Activated naive CD8-positive, alpha-beta T cell treated with anti-CD3 and anti-CD28 coated beads, Interleukin-2, amount 50 U/mL, for 24 hours (primary cell): ENCODE measurements around the gene DHRS3.
A peak's percentile ranks its signal among the peaks of the same experiment; 100 is the strongest.
"Not testable (repeated sequence)": the region's sequence is repeated elsewhere in the genome, so short reads cannot be mapped to it uniquely, and the experiment has no call there.

Experiments
- ATAC-seq: fragments of 150-1000 bp; cut with Tn5 transposase; one replicate; pipeline ENCODE4 v1.10.0; 2021
- DNase-seq: peaks from one replicate; pipeline ENCODE4 v3.0.0; 2021
- H3K27ac Mint-ChIP-seq: one replicate; pipeline ENCODE4 v1.8.0; 2021; ENCODE audit warnings: mild to moderate bottlenecking, mixed read lengths
- H3K27me3 Mint-ChIP-seq: one replicate; pipeline ENCODE4 v1.8.0; 2021; ENCODE audit warnings: mixed read lengths
- H3K36me3 Mint-ChIP-seq: one replicate; pipeline ENCODE4 v1.8.0; 2021; ENCODE audit warnings: low read depth, mixed read lengths
- H3K4me1 Mint-ChIP-seq: one replicate; pipeline ENCODE4 v1.8.0; 2021; ENCODE audit warnings: mixed read lengths
- H3K4me3 Mint-ChIP-seq: one replicate; pipeline ENCODE4 v1.8.0; 2021; ENCODE audit warnings: mild to moderate bottlenecking, moderate library complexity, mixed read lengths
- H3K9me3 Mint-ChIP-seq: one replicate; pipeline ENCODE4 v1.8.0; 2021; ENCODE audit warnings: mixed read lengths

Gene DHRS3

DNA sequence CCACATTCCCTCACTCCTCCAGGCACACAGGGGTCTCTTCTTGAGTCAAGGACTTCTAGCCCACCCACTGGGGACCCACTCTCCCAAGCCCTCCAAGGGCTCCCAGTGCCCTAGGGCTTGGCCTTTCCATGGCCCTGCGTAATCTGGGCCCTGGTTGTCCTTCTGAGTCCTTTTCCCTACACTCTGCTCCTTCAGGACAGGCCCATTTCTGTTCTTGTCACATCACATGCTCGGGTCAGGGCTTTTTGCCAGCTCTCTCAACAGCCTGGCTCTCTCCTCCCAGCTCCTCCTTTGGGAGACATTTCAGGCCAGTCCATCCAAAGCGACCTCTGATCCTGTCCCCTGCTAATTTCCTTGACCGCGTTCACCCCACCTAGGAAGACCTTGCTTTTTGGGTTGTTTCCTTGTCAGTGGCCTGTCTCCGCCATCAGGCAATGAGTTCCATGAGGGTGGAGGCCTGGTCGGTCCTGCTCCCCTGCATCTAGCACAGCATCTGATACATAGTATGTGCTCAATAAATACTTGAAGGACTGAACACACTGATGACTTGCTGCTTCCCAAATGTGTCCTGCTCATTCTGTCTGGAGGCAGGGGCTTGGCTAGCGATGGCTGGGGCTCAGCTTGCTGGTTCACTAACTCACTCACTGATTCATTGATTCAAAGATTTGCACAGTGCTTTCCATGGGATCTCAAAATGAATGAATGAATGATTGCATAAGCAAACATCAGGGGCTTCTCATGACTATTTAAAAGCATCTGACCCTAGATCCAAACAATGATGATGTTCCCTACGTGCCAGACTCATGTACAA, 44.8 kb downstream of the DHRS3 start:
- no peaks in the 10 kb centered on the region for H3K27me3 Mint-ChIP-seq
- no peak for ATAC-seq
- H3K4me1 Mint-ChIP-seq = peaks cover 15% of the 10 kb centered on the region
- no peak overlapping the region for H3K4me3 Mint-ChIP-seq
- no peak for DNase-seq
- no peaks in the 10 kb centered on the region for H3K9me3 Mint-ChIP-seq
- H3K27ac Mint-ChIP-seq = peak overlapping the region; percentile 69
- H3K36me3 Mint-ChIP-seq = peaks cover 58% of the 10 kb centered on the region

DNA sequence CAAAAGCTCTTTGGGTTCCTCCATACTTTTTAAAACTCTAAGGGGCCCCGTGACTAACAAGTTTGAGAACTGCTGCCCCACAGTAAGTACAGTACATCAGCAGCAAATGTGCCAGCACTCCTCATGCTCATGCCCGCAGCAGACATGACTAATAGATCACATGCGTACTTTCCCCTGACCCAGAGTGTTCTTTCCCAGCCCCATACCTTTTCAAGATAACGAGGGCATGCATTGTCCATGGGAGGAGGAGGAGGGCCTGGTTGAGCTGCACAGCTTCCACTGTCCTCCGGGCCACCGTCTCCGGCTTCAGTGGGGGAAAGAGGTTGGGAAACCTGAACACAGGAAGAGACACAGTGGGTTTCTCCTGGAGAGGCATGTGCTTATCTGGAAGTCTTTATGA, 45.5 kb downstream of the DHRS3 start:
- Mint-ChIP-seq H3K27ac (no peak overlapping the region), H3K27me3 (no peaks in the 10 kb centered on the region), H3K4me1 (peaks cover 15% of the 10 kb centered on the region), H3K36me3 (peaks cover 58% of the 10 kb centered on the region), H3K4me3 (no peak overlapping the region), H3K9me3 (no peaks in the 10 kb centered on the region)
- DNase-seq (no peak), ATAC-seq (peak; percentile 67)

- peak overlapping the region; percentile 37 for H3K27ac Mint-ChIP-seq
- no peaks in the 10 kb centered on the region for H3K9me3 Mint-ChIP-seq
- peaks cover 58% of the 10 kb centered on the region for H3K36me3 Mint-ChIP-seq
- no peak overlapping the region for H3K4me3 Mint-ChIP-seq
- H3K4me1 Mint-ChIP-seq = peaks cover 15% of the 10 kb centered on the region
- no peak for DNase-seq
- ATAC-seq = no peak
- H3K27me3 Mint-ChIP-seq = no peaks in the 10 kb centered on the region
Observed at GRCh38 chr1:12570291-12570690, 47.7 kb downstream of the DHRS3 start.

DNA sequence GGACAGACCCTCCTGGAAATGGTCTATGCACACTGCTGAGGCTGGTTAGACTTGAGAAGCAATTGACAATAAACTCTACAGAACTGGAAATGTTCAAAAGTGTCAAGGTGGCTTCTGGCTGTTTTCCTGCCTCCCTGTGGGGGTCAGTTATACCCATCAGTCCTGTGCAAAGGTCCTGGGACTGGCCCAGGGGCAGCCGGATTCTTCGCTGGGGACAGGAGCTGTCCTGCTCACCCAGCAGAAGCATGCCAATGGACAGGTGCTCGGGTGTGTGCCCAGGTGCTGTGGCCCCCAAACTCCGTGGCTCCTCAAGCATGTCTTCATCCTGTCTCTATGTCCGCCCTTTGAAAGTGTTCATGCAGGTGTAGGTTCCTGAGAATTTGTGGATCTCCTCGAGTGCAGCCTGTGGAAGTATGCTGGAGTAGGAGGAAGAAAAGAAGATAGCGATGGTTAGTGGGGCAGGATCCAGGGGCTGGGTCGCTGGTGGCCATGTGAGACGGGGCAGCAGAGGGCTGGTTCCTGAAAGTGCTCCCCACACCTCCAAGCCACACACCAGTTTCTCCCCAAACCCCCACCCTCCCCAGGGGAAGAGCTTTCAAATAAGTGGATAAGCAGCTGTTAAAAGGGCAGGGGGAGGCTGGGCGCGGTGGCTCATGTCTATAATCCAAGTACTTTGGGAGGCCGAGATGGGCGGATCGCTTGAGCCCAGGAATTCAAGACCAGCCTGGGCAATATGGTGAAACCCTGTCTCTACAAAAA, 49.8 kb downstream of the DHRS3 start:
- Mint-ChIP-seq H3K27me3 (no peaks in the 10 kb centered on the region), H3K4me1 (peaks cover 8% of the 10 kb centered on the region), H3K36me3 (peaks cover 53% of the 10 kb centered on the region), H3K4me3 (no peak overlapping the region), H3K9me3 (peaks cover 12% of the 10 kb centered on the region), H3K27ac (no peak overlapping the region)
- ATAC-seq = no peak
- DNase-seq = no peak

GRCh38 chr1:12567288-12567819, 50.7 kb downstream of the DHRS3 start:
- peaks cover 52% of the 10 kb centered on the region for H3K36me3 Mint-ChIP-seq
- H3K4me3 Mint-ChIP-seq = no peak overlapping the region
- no peak for ATAC-seq
- no peaks in the 10 kb centered on the region for H3K27me3 Mint-ChIP-seq
- no peak for DNase-seq
- peaks cover 20% of the 10 kb centered on the region for H3K9me3 Mint-ChIP-seq
- H3K27ac Mint-ChIP-seq = no peak overlapping the region
- peaks cover under 1% of the 10 kb centered on the region for H3K4me1 Mint-ChIP-seq

GRCh38 chr1:12566484-12567287, 51.3 kb downstream of the DHRS3 start:
- H3K27ac Mint-ChIP-seq = no peak overlapping the region
- H3K36me3 Mint-ChIP-seq = peaks cover 50% of the 10 kb centered on the region
- no peak for ATAC-seq
- no peak overlapping the region for H3K4me3 Mint-ChIP-seq
- DNase-seq = no peak
- peaks cover 23% of the 10 kb centered on the region for H3K9me3 Mint-ChIP-seq
- H3K27me3 Mint-ChIP-seq = no peaks in the 10 kb centered on the region
- no peaks in the 10 kb centered on the region for H3K4me1 Mint-ChIP-seq

DNA sequence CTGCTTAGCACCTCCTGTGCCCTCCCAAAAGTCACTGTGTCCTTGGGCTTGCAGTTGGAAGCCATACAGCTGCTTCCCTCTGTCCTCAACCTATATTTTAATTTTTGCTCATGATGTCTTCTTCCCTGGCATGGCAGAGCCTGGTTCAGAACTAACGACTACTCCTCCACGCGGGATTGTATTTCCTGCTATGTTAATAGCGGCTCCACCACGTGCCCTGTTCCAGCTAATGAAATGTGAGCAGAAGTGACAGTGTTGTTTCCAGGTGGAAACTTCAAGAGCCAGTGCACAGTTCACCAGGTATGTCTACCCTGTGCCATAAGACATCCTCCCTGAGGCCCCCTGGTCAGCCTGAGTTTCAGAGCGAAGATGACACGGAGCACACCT, 52.1 kb downstream of the DHRS3 start:
- Mint-ChIP-seq H3K4me1 (no peaks in the 10 kb centered on the region), H3K27me3 (no peaks in the 10 kb centered on the region), H3K9me3 (peaks cover 23% of the 10 kb centered on the region), H3K27ac (no peak overlapping the region), H3K36me3 (peaks cover 47% of the 10 kb centered on the region), H3K4me3 (no peak overlapping the region)
- DNase-seq = no peak
- ATAC-seq = peak; percentile 22

DNA sequence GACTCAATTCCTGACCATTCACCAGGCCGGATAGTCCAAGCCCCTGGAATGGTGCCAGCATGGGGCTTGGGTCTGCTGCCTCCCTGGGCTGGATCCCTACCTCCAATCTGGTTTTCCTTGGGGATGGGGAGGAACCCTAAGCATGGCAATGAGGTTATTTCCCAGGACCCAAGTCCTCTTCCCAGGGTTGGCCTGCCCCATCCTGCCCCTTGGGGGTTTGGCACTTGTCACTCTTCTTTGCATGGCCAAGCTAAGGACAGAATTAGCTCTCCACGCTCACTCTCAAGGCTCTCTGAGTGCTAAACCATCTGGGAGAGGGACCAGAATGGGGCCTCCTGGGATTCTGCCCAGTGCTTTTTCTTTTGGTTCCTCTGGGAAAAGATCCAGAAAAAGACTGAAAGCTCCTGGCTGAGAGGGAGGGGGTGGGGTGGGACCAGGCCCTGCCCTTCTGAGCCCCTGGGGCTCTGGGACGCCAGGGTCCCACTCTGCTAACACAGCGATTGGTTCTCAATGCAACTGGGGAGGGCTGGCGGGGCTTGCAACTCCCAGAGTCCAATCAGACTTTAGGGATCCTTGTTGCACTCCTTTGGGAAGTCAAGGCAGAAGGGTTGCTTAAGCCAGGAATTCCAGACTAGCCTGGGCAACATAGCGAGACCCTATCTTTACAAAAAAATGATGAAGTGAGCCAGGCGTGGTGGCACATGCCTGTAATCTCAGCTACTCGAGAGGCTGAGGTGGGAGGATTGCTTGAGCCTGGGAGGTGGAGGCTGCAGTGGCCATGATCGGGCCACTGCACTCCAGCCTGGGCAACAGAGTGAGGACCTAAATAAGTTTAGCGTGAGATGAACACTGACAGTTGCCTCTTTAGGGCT, 52.7 kb downstream of the DHRS3 start:
- ATAC-seq = no peak
- no peak for DNase-seq
- Mint-ChIP-seq H3K36me3 (peaks cover 46% of the 10 kb centered on the region), H3K4me1 (peaks cover 3% of the 10 kb centered on the region), H3K4me3 (no peak overlapping the region), H3K27ac (no peak overlapping the region), H3K9me3 (peaks cover 23% of the 10 kb centered on the region), H3K27me3 (no peaks in the 10 kb centered on the region)

DNA sequence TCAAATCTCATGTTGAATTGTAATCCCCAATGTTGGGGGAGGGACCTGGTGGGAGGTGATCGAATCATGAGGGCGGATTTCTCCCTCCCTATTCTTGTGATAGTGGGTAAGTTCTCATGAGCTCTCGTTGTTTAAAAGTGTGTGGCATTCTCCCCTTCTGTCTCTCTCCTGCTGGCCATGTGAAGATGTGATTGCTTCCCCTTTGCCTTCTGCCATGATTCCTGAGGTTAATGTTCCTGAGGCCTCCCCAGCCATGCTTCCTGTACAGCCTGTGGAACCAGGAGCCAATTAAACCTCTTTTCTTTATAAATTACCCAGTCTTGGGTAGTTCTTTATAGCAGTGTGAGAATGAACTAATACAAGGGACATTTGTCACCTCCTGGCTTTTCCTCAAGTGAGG, 53.8 kb downstream of the DHRS3 start:
- H3K36me3 Mint-ChIP-seq = peaks cover 40% of the 10 kb centered on the region
- not testable (repeated sequence) for H3K4me3 Mint-ChIP-seq, H3K4me1 Mint-ChIP-seq, H3K27me3 Mint-ChIP-seq, DNase-seq, ATAC-seq, H3K27ac Mint-ChIP-seq
- peaks cover 23% of the 10 kb centered on the region for H3K9me3 Mint-ChIP-seq

DNA sequence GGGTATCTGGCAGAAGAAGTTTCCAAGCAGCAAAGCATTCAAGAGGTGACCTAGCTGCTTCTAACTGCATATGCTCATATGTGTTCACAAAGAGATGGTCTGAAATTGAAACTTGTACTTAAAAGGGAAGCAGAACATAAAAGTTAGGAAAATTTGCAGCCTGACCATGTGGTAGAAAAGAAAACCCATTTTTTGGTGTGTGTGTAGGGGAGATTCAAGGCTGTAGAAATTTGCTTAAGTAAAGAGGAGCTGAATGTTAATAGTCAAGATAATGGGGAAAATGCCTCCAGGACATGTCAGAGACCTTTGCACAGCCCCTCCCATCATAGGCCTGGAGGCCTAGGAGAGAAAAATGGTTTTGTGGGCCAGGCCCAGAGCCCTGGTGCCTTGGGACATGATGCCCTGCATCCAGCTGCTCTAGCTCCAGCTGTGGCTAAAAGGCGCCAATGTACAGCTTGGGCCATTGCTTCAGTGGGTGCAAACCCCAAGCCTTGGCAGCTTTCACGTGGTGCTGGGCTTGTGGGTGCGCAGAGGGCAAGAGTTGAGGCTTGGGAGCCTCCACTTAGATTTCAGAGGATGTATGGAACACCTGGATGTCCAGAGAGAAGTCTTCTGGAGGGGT, 54.9 kb downstream of the DHRS3 start:
- Mint-ChIP-seq H3K27ac (no peak overlapping the region), H3K4me1 (peaks cover 3% of the 10 kb centered on the region), H3K27me3 (no peaks in the 10 kb centered on the region), H3K36me3 (peaks cover 38% of the 10 kb centered on the region), H3K9me3 (peaks cover 23% of the 10 kb centered on the region), H3K4me3 (no peak overlapping the region)
- ATAC-seq (no peak), DNase-seq (no peak)

- Mint-ChIP-seq H3K27me3 (no peaks in the 10 kb centered on the region), H3K9me3 (peaks cover 23% of the 10 kb centered on the region), H3K36me3 (peaks cover 22% of the 10 kb centered on the region), H3K27ac (no peak overlapping the region), H3K4me3 (no peak overlapping the region), H3K4me1 (peaks cover 3% of the 10 kb centered on the region)
- ATAC-seq (no peak), DNase-seq (no peak)
Observed at GRCh38 chr1:12561121-12561520, 56.9 kb downstream of the DHRS3 start.

DNA sequence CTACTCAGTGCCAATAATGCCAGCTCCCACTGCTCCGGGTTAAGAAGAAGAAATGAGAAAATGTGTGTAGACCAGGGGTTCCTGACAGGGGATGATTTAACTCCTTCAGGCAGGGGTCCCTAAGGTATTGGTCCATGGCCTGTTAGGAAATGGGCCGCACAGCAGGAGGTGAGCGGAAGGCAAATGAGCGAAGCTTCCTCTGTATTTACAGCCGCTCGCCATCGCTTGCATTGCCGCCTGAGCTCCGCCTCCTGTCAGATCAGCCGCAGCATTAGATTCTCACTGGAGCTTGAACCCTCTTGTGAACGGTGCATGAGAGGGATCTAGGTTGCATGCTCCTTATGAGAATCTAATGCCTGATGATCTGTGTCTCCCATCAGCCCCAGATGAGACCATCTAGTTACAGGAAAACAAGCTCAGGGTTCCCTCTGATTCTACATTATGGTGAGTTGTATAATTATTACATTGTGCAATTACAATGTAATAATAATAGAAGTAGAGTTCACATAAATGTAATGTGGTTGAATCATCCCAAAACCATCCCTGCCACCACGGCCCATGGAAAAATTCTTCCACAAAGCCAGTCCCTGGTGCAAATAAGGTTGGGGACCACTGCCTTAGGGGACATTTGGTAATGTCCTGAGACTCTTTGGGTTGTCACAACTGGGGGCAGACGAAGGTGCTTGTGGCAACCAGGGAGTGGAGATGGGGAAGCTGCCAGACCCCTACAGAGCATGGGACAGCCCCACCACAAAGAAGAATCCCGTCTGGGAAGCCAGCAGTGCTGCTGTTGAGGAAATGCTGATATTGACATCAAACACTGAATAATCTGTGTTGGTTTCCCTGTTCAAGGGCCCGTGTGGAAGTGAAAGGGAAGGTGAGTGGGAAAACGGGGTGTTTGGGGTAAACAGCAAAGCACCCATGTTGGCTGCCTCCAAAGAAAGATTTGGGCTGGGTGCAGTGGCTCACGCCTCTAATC, 60.8 kb downstream of the DHRS3 start:
- DNase-seq (no peak), ATAC-seq (no peak)
- Mint-ChIP-seq H3K4me1 (peaks cover 3% of the 10 kb centered on the region), H3K27me3 (no peaks in the 10 kb centered on the region), H3K9me3 (peaks cover 2% of the 10 kb centered on the region), H3K27ac (no peak overlapping the region), H3K4me3 (no peak overlapping the region), H3K36me3 (no peaks in the 10 kb centered on the region)
